GM18517 (cell line): ENCODE results near the gene DNAJA3.

ENCODE experiments used
- ATAC-seq: cut with Tn5 transposase; IDR thresholded peaks from one replicate; pipeline ENCODE4 v1.9.1; 2021; ENCODE audit warnings: mild to moderate bottlenecking, moderate library complexity; ENCODE audit not compliant: unreplicated experiment

The DNAJA3 gene

GRCh38 chr16:4468972-4469371 lies 43.3 kb downstream of the DNAJA3 start:
- no peak for ATAC-seq

- no peak for ATAC-seq
Measured at GRCh38 chr16:4471869-4472268, 46.2 kb downstream of the DNAJA3 start.

GRCh38 chr16:4472880-4473279 lies 47.2 kb downstream of the DNAJA3 start:
- ATAC-seq, result no peak

GRCh38 chr16:4474192-4474961 lies 48.7 kb downstream of the DNAJA3 start, which contains the start of gene NMRAL1:
NMRAL1 (minus strand) TSS chr16:4474625; CDS start chr16:4474132, 493 bp downstream.
- no peak for ATAC-seq

GRCh38 chr16:4475880-4476788 lies 50.5 kb downstream of the DNAJA3 start, which contains the start of gene HMOX2:
HMOX2 (plus strand) TSS chr16:4476398; CDS start chr16:4505525, 29,127 bp downstream.
- peak; percentile 71 for ATAC-seq

GRCh38 chr16:4477966-4478365 lies 52.3 kb downstream of the DNAJA3 start:
- ATAC-seq, result no peak

- no peak for ATAC-seq
Measured at GRCh38 chr16:4481526-4481925, 55.9 kb downstream of the DNAJA3 start.

- ATAC-seq, result no peak
Measured at GRCh38 chr16:4481963-4482362, 56.3 kb downstream of the DNAJA3 start.

GRCh38 chr16:4486126-4486893 lies 60.6 kb downstream of the DNAJA3 start:
- no peak for ATAC-seq

- ATAC-seq, result no peak
Measured at GRCh38 chr16:4487955-4488498, 62.4 kb downstream of the DNAJA3 start.

- ATAC-seq, result no peak
Measured at GRCh38 chr16:4488499-4488967, 62.9 kb downstream of the DNAJA3 start.

- no peak for ATAC-seq
Measured at GRCh38 chr16:4489030-4489429, 63.4 kb downstream of the DNAJA3 start.

- no peak for ATAC-seq
Measured at GRCh38 chr16:4491898-4492297, 66.2 kb downstream of the DNAJA3 start.

- no peak for ATAC-seq
Measured at GRCh38 chr16:4494746-4495490, 69.2 kb downstream of the DNAJA3 start.

- no peak for ATAC-seq
Measured at GRCh38 chr16:4495766-4496165, 70.1 kb downstream of the DNAJA3 start.

GRCh38 chr16:4496305-4496704 lies 70.6 kb downstream of the DNAJA3 start:
- ATAC-seq, result no peak

- no peak for ATAC-seq
Measured at GRCh38 chr16:4498546-4499195, 73.0 kb downstream of the DNAJA3 start.

GRCh38 chr16:4499196-4499555 lies 73.5 kb downstream of the DNAJA3 start:
- ATAC-seq, result no peak

GRCh38 chr16:4500272-4500671 lies 74.6 kb downstream of the DNAJA3 start:
- no peak for ATAC-seq
